IMR-90 (cell line): ENCODE results near the gene LRRC8C. TPM values are rescaled to one million over a fixed set of nuclear protein-coding genes. Genes with fewer than 3 reads are reported as not detected.

Experiments
- ATAC-seq: fragments of 200-7000 bp; cut with Tn5 transposase; 2 replicates; pipeline ENCODE4 v1.9.1; 2020; ENCODE audit warnings: low read depth, mild to moderate bottlenecking, moderate library complexity
- BruUV-seq: library from RNA; stranded (reverse); fragments of 400-500 nt; replicated peaks from 2 replicates; lab custom pipeline; 2021; lab: Mats Ljungman, UMichigan
- CTCF ChIA-PET: fragments of 300-600 bp; formaldehyde crosslinking; extraction: SDS; loops from one replicate; lab custom pipeline; 2021; ENCODE audit warnings: antibody characterized with exemption; lab: Yijun Ruan, JAX
- POLR2A ChIA-PET: fragments of 300-600 bp; sonication (Branson Sonifier 250); formaldehyde crosslinking; loops from one replicate; lab custom pipeline; 2022; ENCODE audit warnings: antibody characterized with exemption; ENCODE audit not compliant: unreplicated experiment; lab: Charles Lee
- DNase-seq: peaks from one replicate; pipeline ENCODE4 v3.0.0; 2013
- H2AFZ ChIP-seq: replicated peaks from 2 replicates; pipeline ENCODE3; 2013; ENCODE audit warnings: low read length, mild to moderate bottlenecking; ENCODE audit not compliant: poor library complexity
- H2AK5ac ChIP-seq: 2 replicates; pipeline ENCODE4 v1.6.1; 2013; ENCODE audit warnings: low read depth, low read length, inconsistent platforms
- H2AK9ac ChIP-seq: replicated peaks from 2 replicates; pipeline ENCODE3; 2013; ENCODE audit warnings: mild to moderate bottlenecking, low read depth, low read length, moderate library complexity; ENCODE audit not compliant: poor library complexity
- H2BK120ac ChIP-seq: 2 replicates; pipeline ENCODE4 v1.6.1; 2013; ENCODE audit warnings: low read depth, low read length, inconsistent platforms
- H2BK15ac ChIP-seq: 3 replicates; pipeline ENCODE4 v1.6.1; 2013; ENCODE audit warnings: low read depth, low read length, inconsistent platforms
- H2BK20ac ChIP-seq: 2 replicates; pipeline ENCODE4 v1.6.1; 2013; ENCODE audit warnings: low read depth, mild to moderate bottlenecking, inconsistent platforms, low read length, moderate library complexity
- H2BK5ac ChIP-seq: 2 replicates; pipeline ENCODE4 v1.6.1; 2013; ENCODE audit warnings: mild to moderate bottlenecking, low read depth, low read length, inconsistent platforms; ENCODE audit not compliant: poor library complexity, severe bottlenecking
- H3K14ac ChIP-seq: replicated peaks from 2 replicates; pipeline ENCODE4 v1.6.1; 2013; ENCODE audit warnings: low read depth, low read length, inconsistent platforms
- H3K18ac ChIP-seq: 2 replicates; pipeline ENCODE4 v1.6.1; 2013; ENCODE audit warnings: low read depth, low read length, control low read depth
- H3K23ac ChIP-seq: 2 replicates; pipeline ENCODE4 v1.6.1; 2013; ENCODE audit warnings: low read depth, low read length, inconsistent platforms
- H3K27ac ChIP-seq: 2 replicates; pipeline ENCODE4 v1.5.1; 2013; ENCODE audit warnings: mild to moderate bottlenecking, control low read depth, low read length; ENCODE audit not compliant: insufficient read depth
- H3K27me3 ChIP-seq: 2 replicates; pipeline ENCODE4 v1.6.1; 2013; ENCODE audit warnings: low read length; ENCODE audit not compliant: control insufficient read depth, insufficient read depth
- H3K36me3 ChIP-seq: 2 replicates; pipeline ENCODE4 v1.6.1; 2013; ENCODE audit warnings: low read length, mixed read lengths; ENCODE audit not compliant: control insufficient read depth, insufficient read depth
- H3K4ac ChIP-seq: 2 replicates; pipeline ENCODE4 v1.6.1; 2013; ENCODE audit warnings: low read depth, low read length, inconsistent platforms
- H3K4me1 ChIP-seq: 2 replicates; pipeline ENCODE4 v1.6.1; 2013; ENCODE audit warnings: low read length, mixed read lengths; ENCODE audit not compliant: control insufficient read depth, insufficient read depth
- H3K4me2 ChIP-seq: 2 replicates; pipeline ENCODE4 v1.6.1; 2013; ENCODE audit warnings: low read depth, mild to moderate bottlenecking, control low read depth, low read length, moderate library complexity
- H3K4me3 ChIP-seq: 2 replicates; pipeline ENCODE4 v1.5.1; 2013; ENCODE audit warnings: low read depth, mild to moderate bottlenecking, control low read depth, low read length, moderate library complexity; ENCODE audit not compliant: insufficient read depth
- H3K56ac ChIP-seq: 2 replicates; pipeline ENCODE4 v1.6.1; 2013; ENCODE audit warnings: low read length, inconsistent platforms; ENCODE audit not compliant: insufficient read depth; ENCODE audit errors: extremely low read depth
- H3K79me1 ChIP-seq, 2 experiments: 2 replicates each; pipeline ENCODE4 v1.6.1; 2013; ENCODE audit warnings: low read length in 2 of 2, inconsistent platforms in 1 of 2, low read depth in 1 of 2
- H3K9ac ChIP-seq: 2 replicates; pipeline ENCODE4 v1.6.1; 2013; ENCODE audit warnings: low read depth, low read length, control low read depth
- H3K9me1 ChIP-seq: 2 replicates; pipeline ENCODE4 v1.6.1; 2013; ENCODE audit warnings: low read length, inconsistent platforms; ENCODE audit not compliant: insufficient read depth
- H3K9me3 ChIP-seq: 2 replicates; pipeline ENCODE4 v1.6.1; 2013; ENCODE audit warnings: low read length; ENCODE audit not compliant: control insufficient read depth, insufficient read depth
- H4K20me1 ChIP-seq: 2 replicates; pipeline ENCODE4 v1.6.1; 2013; ENCODE audit warnings: low read length, inconsistent platforms; ENCODE audit not compliant: insufficient read depth
- H4K5ac ChIP-seq: 2 replicates; pipeline ENCODE4 v1.6.1; 2013; ENCODE audit warnings: mild to moderate bottlenecking, low read depth, low read length, control low read depth
- H4K8ac ChIP-seq, 2 experiments: 2 replicates each; pipeline ENCODE4 v1.6.1; 2013; ENCODE audit warnings: low read depth in 2 of 2, low read length in 2 of 2, control low read depth in 1 of 2, inconsistent platforms in 1 of 2
- H4K91ac ChIP-seq: 2 replicates; pipeline ENCODE4 v1.6.1; 2013; ENCODE audit warnings: low read depth, low read length, inconsistent platforms; ENCODE audit not compliant: insufficient read depth
- CEBPB ChIP-seq: IDR thresholded peaks from 2 replicates; pipeline ENCODE4 v1.6.1; 2012; ENCODE audit warnings: low read depth, low read length, improper control_type of control experiment
- CHD1 ChIP-seq: IDR thresholded peaks from 2 replicates; pipeline ENCODE4 v1.6.1; 2012; ENCODE audit warnings: low read depth, low read length, improper control_type of control experiment
- FOS ChIP-seq: fragments of 150-350 bp; IDR thresholded peaks from 2 replicates; pipeline ENCODE4 v1.6.1; 2016; ENCODE audit warnings: low read depth, low read length
- MAFK ChIP-seq: IDR thresholded peaks from 2 replicates; pipeline ENCODE4 v1.6.1; 2012; ENCODE audit warnings: low read depth, low read length, improper control_type of control experiment
- MAZ ChIP-seq: IDR thresholded peaks from 2 replicates; pipeline ENCODE4 v1.6.1; 2012; ENCODE audit warnings: low read depth, mild to moderate bottlenecking, low read length, improper control_type of control experiment, moderate library complexity, borderline replicate concordance
- MXI1 ChIP-seq: IDR thresholded peaks from 2 replicates; pipeline ENCODE4 v1.6.1; 2012; ENCODE audit warnings: low read depth, mild to moderate bottlenecking, low read length, moderate library complexity, borderline replicate concordance
- POLR2A ChIP-seq: IDR thresholded peaks from 2 replicates; pipeline ENCODE4 v1.6.1; 2012; ENCODE audit warnings: mild to moderate bottlenecking, low read depth, low read length
- RAD21 ChIP-seq: IDR thresholded peaks from 2 replicates; pipeline ENCODE4 v1.6.1; 2012; ENCODE audit warnings: low read length, improper control_type of control experiment
- RCOR1 ChIP-seq: IDR thresholded peaks from 2 replicates; pipeline ENCODE4 v1.6.1; 2012; ENCODE audit warnings: mild to moderate bottlenecking, low read length, improper control_type of control experiment; ENCODE audit not compliant: insufficient replicate concordance
- SMC3 ChIP-seq: fragments of 150-350 bp; IDR thresholded peaks from 2 replicates; pipeline ENCODE4 v1.6.1; 2016; ENCODE audit warnings: low read depth, mild to moderate bottlenecking, antibody characterized with exemption, low read length, moderate library complexity
- WGBS, 2 experiments: methylation state at CpG; one replicate each; pipeline versions ENCODE4 v1.1.5 to v1.1.7; 2013; ENCODE audit warnings: missing lambda C conversion rate in 2 of 2; ENCODE audit not compliant: insufficient read length in 1 of 2; ENCODE audit errors: extremely low coverage in 2 of 2; 5-methylcytosine and 5-hydroxymethylcytosine counted together
- dilution Hi-C: fragments of 300-500 bp; cut with HindIII; formaldehyde crosslinking; loops from one replicate; pipeline ENCODE4 v1.14.3; 2018; ENCODE audit warnings: low sequenced_read_pairs; ENCODE audit not compliant: unreplicated experiment
- in situ Hi-C: fragments of 300-500 bp; cut with MboI; formaldehyde crosslinking; loops from 3 replicates; pipeline ENCODE4 v1.14.3; 2019; ENCODE audit warnings: low sequenced_read_pairs, inconsistent platforms, mixed read lengths
- intact Hi-C: fragments of 100-400 bp; cut with micrococcal nuclease; formaldehyde crosslinking; loops from 2 replicates; pipeline ENCODE4 v1.10.0; 2022
- polyA plus RNA-seq, 3 experiments: library from polyadenylated mRNA; depleted of rRNA; stranded (reverse); fragments of >200 nt; gene quantifications; 2 replicates each; pipeline ENCODE4 v1.2.3, GENCODE V29; 2012; ENCODE audit warnings: low replicate concordance in 1 of 3
- total RNA-seq: library from RNA; depleted of rRNA; stranded (reverse); fragments of >200 nt; gene quantifications from 2 replicates; pipeline ENCODE4 v1.2.3, GENCODE V29; 2012
- TF ChIP-seq, protein P1 (sequence below): conservative IDR thresholded peaks from 2 replicates; pipeline ENCODE4 v1.5.1; 2012; ENCODE audit warnings: mild to moderate bottlenecking, low read depth, low read length, improper control_type of control experiment
- TF ChIP-seq, protein P2 (sequence below): fragments of 150-350 bp; IDR thresholded peaks from 2 replicates; pipeline ENCODE4 v1.6.1; 2016; ENCODE audit warnings: low read depth, mild to moderate bottlenecking, low read length, moderate library complexity, borderline replicate concordance

LRRC8C gene
- total and polyA plus RNA-seq, 2 of the 4 experiments (the other 2 are of a cell fraction): 6.5 to 12.9 TPM

DNA sequence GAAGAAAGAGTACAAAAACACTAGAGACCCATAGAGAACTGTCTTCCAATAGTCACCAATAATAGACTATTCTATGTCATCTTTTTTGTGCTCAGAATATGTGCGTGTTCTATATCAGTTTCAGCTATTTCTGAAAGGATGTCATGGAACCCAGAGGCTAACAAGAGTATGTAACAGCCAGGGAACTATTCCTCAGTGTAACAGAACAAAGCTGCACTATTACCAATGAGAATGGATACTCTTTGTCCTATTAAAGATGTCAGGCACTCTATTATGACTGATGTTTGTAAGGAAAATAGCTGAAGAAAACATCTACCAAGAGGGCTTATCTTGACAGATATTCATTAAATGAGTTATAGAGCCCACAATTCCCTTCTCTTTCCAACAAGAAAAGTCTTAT is 8.6 kb upstream of the LRRC8C start:
- H2BK15ac ChIP-seq: no peak overlapping the region
- no peaks in the 10 kb centered on the region for H4K20me1 ChIP-seq
- H3K9ac ChIP-seq: no peak overlapping the region
- no peaks in the 10 kb centered on the region for H3K4me1 ChIP-seq
- H3K4ac ChIP-seq: no peak overlapping the region
- no peak overlapping the region for H3K23ac ChIP-seq
- no peak overlapping the region for H4K91ac ChIP-seq
- ATAC-seq: no peak
- no TSS peak for BruUV-seq
- H3K14ac ChIP-seq: no peak overlapping the region
- no peak overlapping the region for H4K5ac ChIP-seq
- no peaks in the 10 kb centered on the region for H3K9me3 ChIP-seq
- no peak overlapping the region for H3K27ac ChIP-seq
- no peak overlapping the region for H3K4me2 ChIP-seq
- H3K79me1 ChIP-seq: no peaks in the 10 kb centered on the region; a peak in 1 of 4 replicates
- no peaks in the 10 kb centered on the region for H3K27me3 ChIP-seq
- ChIA-PET POLR2A (no interaction called here), CTCF (interaction anchor here (1.2 kb wide), 1 partner anchor 141 kb away, joined by 4 read pairs; no protein-coding TSS in a partner anchor)
- no peak overlapping the region for H2AFZ ChIP-seq
- H3K36me3 ChIP-seq: no peaks in the 10 kb centered on the region
- H3K9me1 ChIP-seq: no peaks in the 10 kb centered on the region; the same call in 1 of the 2 replicates
- in situ Hi-C loops: no loop called here
- TF ChIP-seq SMC3: no peak
- TF ChIP-seq, protein P1, sequence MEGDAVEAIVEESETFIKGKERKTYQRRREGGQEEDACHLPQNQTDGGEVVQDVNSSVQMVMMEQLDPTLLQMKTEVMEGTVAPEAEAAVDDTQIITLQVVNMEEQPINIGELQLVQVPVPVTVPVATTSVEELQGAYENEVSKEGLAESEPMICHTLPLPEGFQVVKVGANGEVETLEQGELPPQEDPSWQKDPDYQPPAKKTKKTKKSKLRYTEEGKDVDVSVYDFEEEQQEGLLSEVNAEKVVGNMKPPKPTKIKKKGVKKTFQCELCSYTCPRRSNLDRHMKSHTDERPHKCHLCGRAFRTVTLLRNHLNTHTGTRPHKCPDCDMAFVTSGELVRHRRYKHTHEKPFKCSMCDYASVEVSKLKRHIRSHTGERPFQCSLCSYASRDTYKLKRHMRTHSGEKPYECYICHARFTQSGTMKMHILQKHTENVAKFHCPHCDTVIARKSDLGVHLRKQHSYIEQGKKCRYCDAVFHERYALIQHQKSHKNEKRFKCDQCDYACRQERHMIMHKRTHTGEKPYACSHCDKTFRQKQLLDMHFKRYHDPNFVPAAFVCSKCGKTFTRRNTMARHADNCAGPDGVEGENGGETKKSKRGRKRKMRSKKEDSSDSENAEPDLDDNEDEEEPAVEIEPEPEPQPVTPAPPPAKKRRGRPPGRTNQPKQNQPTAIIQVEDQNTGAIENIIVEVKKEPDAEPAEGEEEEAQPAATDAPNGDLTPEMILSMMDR: no peak
- no peak for TF ChIP-seq RAD21
- no peak for TF ChIP-seq MXI1
- TF ChIP-seq RCOR1: no peak
- TF ChIP-seq FOS: no peak
- TF ChIP-seq CEBPB: no peak
- TF ChIP-seq MAFK: no peak
- TF ChIP-seq CHD1: no peak
- no peak for TF ChIP-seq POLR2A
- no peak for TF ChIP-seq MAZ
- TF ChIP-seq, protein P2, sequence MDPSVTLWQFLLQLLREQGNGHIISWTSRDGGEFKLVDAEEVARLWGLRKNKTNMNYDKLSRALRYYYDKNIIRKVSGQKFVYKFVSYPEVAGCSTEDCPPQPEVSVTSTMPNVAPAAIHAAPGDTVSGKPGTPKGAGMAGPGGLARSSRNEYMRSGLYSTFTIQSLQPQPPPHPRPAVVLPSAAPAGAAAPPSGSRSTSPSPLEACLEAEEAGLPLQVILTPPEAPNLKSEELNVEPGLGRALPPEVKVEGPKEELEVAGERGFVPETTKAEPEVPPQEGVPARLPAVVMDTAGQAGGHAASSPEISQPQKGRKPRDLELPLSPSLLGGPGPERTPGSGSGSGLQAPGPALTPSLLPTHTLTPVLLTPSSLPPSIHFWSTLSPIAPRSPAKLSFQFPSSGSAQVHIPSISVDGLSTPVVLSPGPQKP: no peak
- no peak for DNase-seq
- H3K18ac ChIP-seq: no peak overlapping the region
- no CpG with 5 or more reads among the region's 1 CpG for WGBS, 2 experiments
- no peak overlapping the region for H2AK9ac ChIP-seq
- dilution Hi-C loops: no loop called here
- intact Hi-C loops: no loop called here
- no peak overlapping the region for H3K56ac ChIP-seq
- H2BK20ac ChIP-seq: no peak overlapping the region
- H2BK5ac ChIP-seq: no peak overlapping the region
- H4K8ac ChIP-seq: no peak overlapping the region
- H2BK120ac ChIP-seq: no peak overlapping the region
- H3K4me3 ChIP-seq: no peak overlapping the region
- no peak overlapping the region for H2AK5ac ChIP-seq
